ENCODE results near the gene SNAP47. TPM values are rescaled to one million over a fixed set of nuclear protein-coding genes. Genes with fewer than 3 reads are reported as not detected.

The SNAP47 gene
- total RNA-seq, 1 experiment from 2014 or later = 39.4 TPM

GRCh38 chr1:227733309-227733705 lies 1.9 kb upstream of the SNAP47 start:
- peak overlapping the region; percentile 58 for H3K27ac Mint-ChIP-seq (ENCODE audit: unreplicated experiment)
- CTCF ChIA-PET = no interaction called here
- H3K9me3 Mint-ChIP-seq (ENCODE audit: low read depth, unreplicated experiment) = no peaks in the 10 kb centered on the region
- H3K4me1 Mint-ChIP-seq (ENCODE audit: low read depth, unreplicated experiment) = peaks cover 8% of the 10 kb centered on the region
- no peaks in the 10 kb centered on the region for H3K27me3 Mint-ChIP-seq (ENCODE audit: unreplicated experiment)
- DNase-seq = no peak
- TF ChIP-seq, protein P1, sequence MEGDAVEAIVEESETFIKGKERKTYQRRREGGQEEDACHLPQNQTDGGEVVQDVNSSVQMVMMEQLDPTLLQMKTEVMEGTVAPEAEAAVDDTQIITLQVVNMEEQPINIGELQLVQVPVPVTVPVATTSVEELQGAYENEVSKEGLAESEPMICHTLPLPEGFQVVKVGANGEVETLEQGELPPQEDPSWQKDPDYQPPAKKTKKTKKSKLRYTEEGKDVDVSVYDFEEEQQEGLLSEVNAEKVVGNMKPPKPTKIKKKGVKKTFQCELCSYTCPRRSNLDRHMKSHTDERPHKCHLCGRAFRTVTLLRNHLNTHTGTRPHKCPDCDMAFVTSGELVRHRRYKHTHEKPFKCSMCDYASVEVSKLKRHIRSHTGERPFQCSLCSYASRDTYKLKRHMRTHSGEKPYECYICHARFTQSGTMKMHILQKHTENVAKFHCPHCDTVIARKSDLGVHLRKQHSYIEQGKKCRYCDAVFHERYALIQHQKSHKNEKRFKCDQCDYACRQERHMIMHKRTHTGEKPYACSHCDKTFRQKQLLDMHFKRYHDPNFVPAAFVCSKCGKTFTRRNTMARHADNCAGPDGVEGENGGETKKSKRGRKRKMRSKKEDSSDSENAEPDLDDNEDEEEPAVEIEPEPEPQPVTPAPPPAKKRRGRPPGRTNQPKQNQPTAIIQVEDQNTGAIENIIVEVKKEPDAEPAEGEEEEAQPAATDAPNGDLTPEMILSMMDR (IDR thresholded peaks at IDR 0.05; ENCODE audit: unreplicated experiment) = no peak
- H3K36me3 Mint-ChIP-seq (ENCODE audit: insufficient read depth, unreplicated experiment) = peaks cover 79% of the 10 kb centered on the region
- BruUV-seq (replicated peaks) = no TSS peak
- intact Hi-C loops (cut with micrococcal nuclease; ENCODE audit: unreplicated experiment) = no loop called here
- H3K4me3 Mint-ChIP-seq (ENCODE audit: low read depth, unreplicated experiment) = peak overlapping the region; percentile 83

DNA sequence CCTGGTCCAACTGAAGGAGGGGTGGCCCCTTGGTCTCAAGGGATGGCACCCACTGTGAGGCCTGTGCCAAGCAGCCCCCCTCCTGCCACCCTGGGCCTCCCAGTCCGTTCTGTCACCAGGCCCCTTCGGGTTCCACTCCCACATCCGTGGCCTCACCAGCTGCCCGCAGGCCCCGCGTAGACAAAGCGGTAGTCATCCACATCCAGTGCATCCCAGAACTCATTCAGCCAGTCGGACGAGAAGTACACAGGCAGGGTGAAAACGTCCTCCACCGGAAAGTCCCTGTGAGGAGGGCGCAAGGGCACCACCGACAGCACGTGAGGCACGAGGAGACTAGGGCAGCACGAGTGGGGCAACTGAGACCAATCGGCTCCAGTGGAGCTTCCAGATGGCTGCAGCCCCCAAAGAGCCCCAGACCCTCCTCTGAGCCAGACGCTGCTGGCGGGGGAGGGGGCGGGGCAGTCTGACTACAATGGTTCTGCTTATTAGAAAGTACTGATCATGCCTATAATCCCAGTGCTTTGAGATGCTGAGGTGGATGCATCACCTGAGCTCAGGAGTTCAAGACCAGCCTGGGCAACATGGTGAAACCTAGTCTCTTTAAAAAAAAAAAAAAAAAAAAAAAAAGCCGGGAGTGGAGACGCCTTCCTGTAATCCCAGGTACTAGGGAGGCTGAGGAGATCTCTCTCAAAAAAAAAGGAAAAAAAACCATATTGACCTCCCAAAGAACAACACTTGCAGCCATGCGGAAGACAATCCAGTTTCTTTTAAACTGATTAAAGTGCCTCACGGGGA lies 1.3 kb upstream of the SNAP47 start:
- intact Hi-C loops (cut with micrococcal nuclease; ENCODE audit: unreplicated experiment) = no loop called here

DNA sequence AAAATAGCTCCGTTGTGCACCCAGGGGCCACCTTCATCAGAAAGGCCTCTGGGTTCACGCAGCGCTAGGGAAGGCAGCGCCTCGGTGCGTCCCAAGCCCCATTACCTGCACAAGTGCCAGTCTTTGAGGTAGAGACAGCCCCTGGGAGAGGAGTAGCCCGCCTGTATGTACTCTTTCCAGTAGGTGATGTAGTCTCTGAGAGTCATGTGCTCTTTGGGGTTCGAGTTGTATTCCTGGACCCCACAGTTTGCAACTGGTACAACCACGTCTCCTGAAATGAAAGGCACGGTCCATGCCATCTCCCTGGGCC lies 734 bp upstream of the SNAP47 start:
- no peaks in the 10 kb centered on the region for H3K27me3 Mint-ChIP-seq (ENCODE audit: unreplicated experiment)
- no peaks in the 10 kb centered on the region for H3K9me3 Mint-ChIP-seq (ENCODE audit: low read depth, unreplicated experiment)
- CTCF ChIA-PET = interaction anchor here (0.7 kb wide), 2 partner anchors 25 to 26 kb away, joined by 4 to 13 read pairs; no protein-coding TSS in a partner anchor
- TF ChIP-seq, protein P1 (IDR thresholded peaks at IDR 0.05; ENCODE audit: unreplicated experiment) = no peak
- no peak for DNase-seq
- H3K4me3 Mint-ChIP-seq (ENCODE audit: low read depth, unreplicated experiment) = peak overlapping the region; percentile 83
- H3K36me3 Mint-ChIP-seq (ENCODE audit: insufficient read depth, unreplicated experiment) = peaks cover 67% of the 10 kb centered on the region
- intact Hi-C loops (cut with micrococcal nuclease; ENCODE audit: unreplicated experiment) = no loop called here
- peak overlapping the region; percentile 58 for H3K27ac Mint-ChIP-seq (ENCODE audit: unreplicated experiment)
- BruUV-seq (replicated peaks) = no TSS peak
- peaks cover 8% of the 10 kb centered on the region for H3K4me1 Mint-ChIP-seq (ENCODE audit: low read depth, unreplicated experiment)

More for the DNA sequence above, 1.3 kb upstream of the SNAP47 start:
- Mint-ChIP-seq H3K4me3 (ENCODE audit: low read depth, unreplicated experiment) (peak overlapping the region; percentile 83), H3K9me3 (ENCODE audit: low read depth, unreplicated experiment) (no peaks in the 10 kb centered on the region), H3K27ac (ENCODE audit: unreplicated experiment) (peak overlapping the region; percentile 58), H3K36me3 (ENCODE audit: insufficient read depth, unreplicated experiment) (peaks cover 72% of the 10 kb centered on the region), H3K4me1 (ENCODE audit: low read depth, unreplicated experiment) (peaks cover 8% of the 10 kb centered on the region), H3K27me3 (ENCODE audit: unreplicated experiment) (no peaks in the 10 kb centered on the region)
- TF ChIP-seq, protein P1 (IDR thresholded peaks at IDR 0.05; ENCODE audit: unreplicated experiment) = no peak
- CTCF ChIA-PET = interaction anchor here (0.7 kb wide), 2 partner anchors 25 to 27 kb away, joined by 4 to 13 read pairs; no protein-coding TSS in a partner anchor
- TSS peak; percentile 50 for BruUV-seq (replicated peaks)
- DNase-seq = peak; percentile 20

DNA sequence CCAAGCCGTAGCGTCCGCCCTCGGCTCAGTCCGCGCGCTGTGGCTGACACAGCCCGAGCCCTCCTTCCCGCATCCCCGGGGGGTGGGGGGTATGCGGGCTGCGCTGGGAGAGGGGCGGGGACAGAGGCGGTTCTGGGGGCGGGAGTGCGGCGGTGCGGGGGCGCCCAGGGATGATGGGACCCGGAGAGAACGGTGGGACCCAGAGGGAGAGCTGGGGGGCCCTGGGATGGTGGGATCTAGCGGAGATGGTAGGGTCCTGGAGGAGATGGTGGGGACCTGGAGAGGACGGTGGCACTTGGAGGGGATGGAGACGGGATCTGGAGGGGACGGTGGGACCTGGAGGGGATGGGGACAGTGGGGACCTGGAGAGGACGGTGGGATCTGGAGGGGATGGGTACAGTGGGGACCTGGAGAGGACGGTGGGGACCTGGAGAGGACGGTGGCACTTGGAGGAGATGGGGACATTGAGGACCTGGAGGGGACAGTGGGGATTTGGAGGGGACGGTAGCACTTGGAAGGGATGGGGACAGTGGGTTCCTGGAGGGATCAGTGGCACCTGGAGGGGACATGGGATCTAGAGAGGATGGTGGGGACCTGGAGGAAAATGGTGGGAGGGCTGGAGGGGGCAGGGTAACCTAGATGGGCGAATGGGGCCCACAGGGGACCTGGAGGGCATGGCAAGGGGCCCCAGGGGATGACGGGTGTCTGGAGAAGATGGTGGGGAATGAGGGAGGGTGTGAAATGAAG lies 477 bp downstream of the SNAP47 start:
- H3K27ac Mint-ChIP-seq (ENCODE audit: unreplicated experiment) = peak overlapping the region; percentile 78
- no peak for DNase-seq
- no peaks in the 10 kb centered on the region for H3K9me3 Mint-ChIP-seq (ENCODE audit: low read depth, unreplicated experiment)
- peak overlapping the region; percentile 83 for H3K4me3 Mint-ChIP-seq (ENCODE audit: low read depth, unreplicated experiment)
- peaks cover 56% of the 10 kb centered on the region for H3K36me3 Mint-ChIP-seq (ENCODE audit: insufficient read depth, unreplicated experiment)
- no TSS peak for BruUV-seq (replicated peaks)
- no peaks in the 10 kb centered on the region for H3K27me3 Mint-ChIP-seq (ENCODE audit: unreplicated experiment)
- TF ChIP-seq, protein P1 (IDR thresholded peaks at IDR 0.05; ENCODE audit: unreplicated experiment) = no peak
- intact Hi-C loops (cut with micrococcal nuclease; ENCODE audit: unreplicated experiment) = no loop called here
- peaks cover 8% of the 10 kb centered on the region for H3K4me1 Mint-ChIP-seq (ENCODE audit: low read depth, unreplicated experiment)
- CTCF ChIA-PET = interaction anchor here (0.7 kb wide), 2 partner anchors 19 to 1107 kb away, joined by 3 to 5 read pairs; no protein-coding TSS in a partner anchor

Measured in Calu3 (cell line).